HCT116 (cell line): Measurements from ENCODE around the gene GADD45A.

ENCODE experiments used
- EZH2 ChIP-seq: fragments of 200-600 bp; sonication (generic); IDR thresholded peaks from 2 replicates; pipeline ENCODE4 v1.6.1; 2017; ENCODE audit warnings: antibody characterized with exemption, mixed run types
- JUND ChIP-seq: IDR thresholded peaks from 2 replicates; pipeline ENCODE4 v1.6.1; 2012
- POLR2A ChIP-seq: IDR thresholded peaks from 2 replicates; pipeline ENCODE4 v1.7.0; 2011; ENCODE audit warnings: borderline replicate concordance; ENCODE audit not compliant: insufficient read depth, insufficient read length; ENCODE audit errors: extremely low read depth
- SP1 ChIP-seq: IDR thresholded peaks from 2 replicates; pipeline ENCODE4 v1.6.1; 2012; ENCODE audit warnings: low read depth
- YY1 ChIP-seq: IDR thresholded peaks from 2 replicates; pipeline ENCODE4 v1.6.1; 2011; ENCODE audit warnings: low read length, low read depth, moderate library complexity, mild to moderate bottlenecking; ENCODE audit not compliant: insufficient replicate concordance; ENCODE audit errors: extremely low read depth
- TF ChIP-seq, protein P1 (sequence below), 3 experiments: fragments of 200-600 bp in 1 of 3; sonication (generic) in 1 of 3; IDR thresholded peaks in 2 of 3; conservative IDR thresholded peaks in 1 of 3; 2 replicates each; pipeline ENCODE4 v1.5.1; 2012 to 2017; ENCODE audit warnings: low read depth in 2 of 3, low read length in 2 of 3, antibody characterized with exemption in 1 of 3, borderline replicate concordance in 1 of 3, control low read depth in 1 of 3, mild to moderate bottlenecking in 1 of 3, mixed read lengths in 1 of 3, mixed run types in 1 of 3, moderate library complexity in 1 of 3; ENCODE audit not compliant: insufficient read depth in 1 of 3
- TF ChIP-seq, protein P2 (sequence below): IDR thresholded peaks from 2 replicates; pipeline ENCODE4 v1.6.1; 2012; ENCODE audit warnings: low read depth
- TF ChIP-seq, protein P3 (sequence below): IDR thresholded peaks from 2 replicates; pipeline ENCODE4 v1.6.1; 2012
- TF ChIP-seq, protein P4 (sequence below): IDR thresholded peaks from 2 replicates; pipeline ENCODE4 v1.6.1; 2012

DNA sequence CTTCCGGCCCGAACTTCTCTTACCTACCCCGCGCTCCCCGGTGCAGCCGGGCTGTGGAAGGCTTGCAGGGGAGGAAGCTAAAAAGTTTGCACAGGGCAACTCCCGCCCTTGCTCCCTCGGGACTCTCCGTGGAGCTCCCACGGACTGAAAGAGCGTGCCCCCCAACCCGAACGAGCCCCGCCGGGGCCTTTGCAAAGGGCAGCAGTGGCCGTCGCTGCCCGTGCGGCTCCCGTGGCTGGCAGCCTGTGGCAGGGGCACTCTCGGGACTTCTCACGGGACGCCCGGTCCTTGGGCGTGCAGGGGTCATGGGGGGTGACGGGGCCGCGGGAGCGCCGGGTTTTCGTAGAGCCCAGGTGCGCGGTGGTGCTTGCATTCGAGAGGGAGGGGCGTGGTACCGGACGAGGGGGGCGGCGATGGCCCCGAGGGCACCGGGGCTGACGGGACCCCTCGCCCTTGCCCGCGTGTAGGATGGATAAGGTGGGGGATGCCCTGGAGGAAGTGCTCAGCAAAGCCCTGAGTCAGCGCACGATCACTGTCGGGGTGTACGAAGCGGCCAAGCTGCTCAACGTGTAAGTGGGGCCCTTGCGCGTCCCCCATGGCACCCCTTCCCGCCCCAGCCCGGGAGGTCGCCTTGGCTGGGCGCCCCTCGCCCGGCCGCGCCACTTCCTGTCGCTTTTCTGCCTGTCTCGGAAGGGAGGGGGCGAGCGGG is 711 bp downstream of the GADD45A start:
- TF ChIP-seq JUND, result no peak
- no peak for TF ChIP-seq POLR2A
- TF ChIP-seq SP1, result no peak
- TF ChIP-seq, protein P1, sequence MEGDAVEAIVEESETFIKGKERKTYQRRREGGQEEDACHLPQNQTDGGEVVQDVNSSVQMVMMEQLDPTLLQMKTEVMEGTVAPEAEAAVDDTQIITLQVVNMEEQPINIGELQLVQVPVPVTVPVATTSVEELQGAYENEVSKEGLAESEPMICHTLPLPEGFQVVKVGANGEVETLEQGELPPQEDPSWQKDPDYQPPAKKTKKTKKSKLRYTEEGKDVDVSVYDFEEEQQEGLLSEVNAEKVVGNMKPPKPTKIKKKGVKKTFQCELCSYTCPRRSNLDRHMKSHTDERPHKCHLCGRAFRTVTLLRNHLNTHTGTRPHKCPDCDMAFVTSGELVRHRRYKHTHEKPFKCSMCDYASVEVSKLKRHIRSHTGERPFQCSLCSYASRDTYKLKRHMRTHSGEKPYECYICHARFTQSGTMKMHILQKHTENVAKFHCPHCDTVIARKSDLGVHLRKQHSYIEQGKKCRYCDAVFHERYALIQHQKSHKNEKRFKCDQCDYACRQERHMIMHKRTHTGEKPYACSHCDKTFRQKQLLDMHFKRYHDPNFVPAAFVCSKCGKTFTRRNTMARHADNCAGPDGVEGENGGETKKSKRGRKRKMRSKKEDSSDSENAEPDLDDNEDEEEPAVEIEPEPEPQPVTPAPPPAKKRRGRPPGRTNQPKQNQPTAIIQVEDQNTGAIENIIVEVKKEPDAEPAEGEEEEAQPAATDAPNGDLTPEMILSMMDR (IDR thresholded peaks at IDR 0.05 in 2 of 3, conservative IDR thresholded peaks at IDR 0.05 in 1 of 3; ENCODE audit: borderline replicate concordance in 1 of 3, insufficient read depth in 1 of 3, low read depth in 2 of 3, low read length in 2 of 3), result no peak
- TF ChIP-seq, protein P2, sequence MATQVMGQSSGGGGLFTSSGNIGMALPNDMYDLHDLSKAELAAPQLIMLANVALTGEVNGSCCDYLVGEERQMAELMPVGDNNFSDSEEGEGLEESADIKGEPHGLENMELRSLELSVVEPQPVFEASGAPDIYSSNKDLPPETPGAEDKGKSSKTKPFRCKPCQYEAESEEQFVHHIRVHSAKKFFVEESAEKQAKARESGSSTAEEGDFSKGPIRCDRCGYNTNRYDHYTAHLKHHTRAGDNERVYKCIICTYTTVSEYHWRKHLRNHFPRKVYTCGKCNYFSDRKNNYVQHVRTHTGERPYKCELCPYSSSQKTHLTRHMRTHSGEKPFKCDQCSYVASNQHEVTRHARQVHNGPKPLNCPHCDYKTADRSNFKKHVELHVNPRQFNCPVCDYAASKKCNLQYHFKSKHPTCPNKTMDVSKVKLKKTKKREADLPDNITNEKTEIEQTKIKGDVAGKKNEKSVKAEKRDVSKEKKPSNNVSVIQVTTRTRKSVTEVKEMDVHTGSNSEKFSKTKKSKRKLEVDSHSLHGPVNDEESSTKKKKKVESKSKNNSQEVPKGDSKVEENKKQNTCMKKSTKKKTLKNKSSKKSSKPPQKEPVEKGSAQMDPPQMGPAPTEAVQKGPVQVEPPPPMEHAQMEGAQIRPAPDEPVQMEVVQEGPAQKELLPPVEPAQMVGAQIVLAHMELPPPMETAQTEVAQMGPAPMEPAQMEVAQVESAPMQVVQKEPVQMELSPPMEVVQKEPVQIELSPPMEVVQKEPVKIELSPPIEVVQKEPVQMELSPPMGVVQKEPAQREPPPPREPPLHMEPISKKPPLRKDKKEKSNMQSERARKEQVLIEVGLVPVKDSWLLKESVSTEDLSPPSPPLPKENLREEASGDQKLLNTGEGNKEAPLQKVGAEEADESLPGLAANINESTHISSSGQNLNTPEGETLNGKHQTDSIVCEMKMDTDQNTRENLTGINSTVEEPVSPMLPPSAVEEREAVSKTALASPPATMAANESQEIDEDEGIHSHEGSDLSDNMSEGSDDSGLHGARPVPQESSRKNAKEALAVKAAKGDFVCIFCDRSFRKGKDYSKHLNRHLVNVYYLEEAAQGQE, result no peak
- TF ChIP-seq, protein P3, sequence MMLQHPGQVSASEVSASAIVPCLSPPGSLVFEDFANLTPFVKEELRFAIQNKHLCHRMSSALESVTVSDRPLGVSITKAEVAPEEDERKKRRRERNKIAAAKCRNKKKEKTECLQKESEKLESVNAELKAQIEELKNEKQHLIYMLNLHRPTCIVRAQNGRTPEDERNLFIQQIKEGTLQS, result no peak
- TF ChIP-seq YY1, result no peak
- TF ChIP-seq, protein P4, sequence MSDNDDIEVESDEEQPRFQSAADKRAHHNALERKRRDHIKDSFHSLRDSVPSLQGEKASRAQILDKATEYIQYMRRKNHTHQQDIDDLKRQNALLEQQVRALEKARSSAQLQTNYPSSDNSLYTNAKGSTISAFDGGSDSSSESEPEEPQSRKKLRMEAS, result no peak; the same call in 1 of the 2 replicates
- no peak for TF ChIP-seq EZH2
